GM23338 (cell line): Measurements from ENCODE around the gene CPB1. TPM values are rescaled to one million over a fixed set of nuclear protein-coding genes. Genes with fewer than 3 reads are reported as not detected.

ENCODE experiments used
- ATAC-seq: fragments of 200-7000 bp; cut with Tn5 transposase; 3 replicates; pipeline ENCODE4 v1.9.1; 2020
- DNase-seq: peaks from one replicate; pipeline ENCODE4 v3.0.0-alpha.2; 2015; ENCODE audit warnings: low spot score
- H2AFZ ChIP-seq: fragments of 200-600 bp; sonication (generic); 2 replicates; pipeline ENCODE4 v1.8.0; 2016; ENCODE audit warnings: antibody characterized with exemption, mild to moderate bottlenecking, moderate library complexity
- H3F3A ChIP-seq: fragments of 200-600 bp; sonication (generic); replicated peaks from 2 replicates; pipeline ENCODE4 v1.8.0; 2017; ENCODE audit warnings: antibody characterized with exemption, mixed run types, low read depth
- H3K27ac ChIP-seq: fragments of 200-600 bp; sonication (generic); 2 replicates; pipeline ENCODE4 v1.6.1; 2016; ENCODE audit warnings: low read depth
- H3K27me3 ChIP-seq: fragments of 200-600 bp; sonication (generic); 2 replicates; pipeline ENCODE4 v1.8.0; 2016; ENCODE audit warnings: mild to moderate bottlenecking, mixed run types, moderate library complexity; ENCODE audit not compliant: insufficient read depth
- H3K36me3 ChIP-seq: fragments of 200-600 bp; sonication (generic); 2 replicates; pipeline ENCODE4 v1.8.0; 2016; ENCODE audit warnings: mild to moderate bottlenecking; ENCODE audit not compliant: insufficient read depth
- H3K4me1 ChIP-seq: fragments of 200-600 bp; sonication (generic); 2 replicates; pipeline ENCODE4 v1.8.0; 2016; ENCODE audit warnings: mild to moderate bottlenecking, moderate library complexity; ENCODE audit not compliant: insufficient read depth
- H3K4me2 ChIP-seq: fragments of 200-600 bp; sonication (generic); 2 replicates; pipeline ENCODE4 v1.7.1; 2017; ENCODE audit warnings: mixed run types
- H3K4me3 ChIP-seq: fragments of 200-600 bp; sonication (generic); 2 replicates; pipeline ENCODE4 v1.6.1; 2016; ENCODE audit warnings: mixed run types
- H3K79me2 ChIP-seq: fragments of 200-600 bp; sonication (generic); replicated peaks from 2 replicates; pipeline ENCODE4 v1.8.0; 2017; ENCODE audit warnings: mild to moderate bottlenecking; ENCODE audit not compliant: insufficient read depth
- H3K9me2 ChIP-seq: fragments of 200-600 bp; sonication (generic); 2 replicates; pipeline ENCODE4 v1.8.0; 2017; ENCODE audit not compliant: insufficient read depth
- H4K20me1 ChIP-seq: fragments of 200-600 bp; sonication (generic); replicated peaks from 2 replicates; pipeline ENCODE4 v1.8.0; 2017; ENCODE audit warnings: mild to moderate bottlenecking; ENCODE audit not compliant: insufficient read depth
- H3K27ac Mint-ChIP-seq: 2 replicates; pipeline ENCODE4 v1.8.0; 2020; ENCODE audit warnings: inconsistent platforms, mild to moderate bottlenecking, moderate library complexity, mixed read lengths
- H3K27me3 Mint-ChIP-seq: 3 replicates; pipeline ENCODE4 v1.8.0; 2022; ENCODE audit warnings: low read depth, mild to moderate bottlenecking, moderate library complexity, mixed read lengths, inconsistent platforms; ENCODE audit not compliant: insufficient read depth, poor library complexity
- H3K36me3 Mint-ChIP-seq: 3 replicates; pipeline ENCODE4 v1.8.0; 2021; ENCODE audit warnings: low read depth, mild to moderate bottlenecking, inconsistent platforms, moderate library complexity, mixed read lengths
- H3K4me1 Mint-ChIP-seq: 3 replicates; pipeline ENCODE4 v1.8.0; 2020; ENCODE audit warnings: mild to moderate bottlenecking, inconsistent platforms, mixed read lengths
- H3K4me3 Mint-ChIP-seq: 3 replicates; pipeline ENCODE4 v1.8.0; 2021; ENCODE audit warnings: moderate library complexity, mild to moderate bottlenecking, inconsistent platforms, mixed read lengths
- H3K9me3 Mint-ChIP-seq: 3 replicates; pipeline ENCODE4 v1.8.0; 2020; ENCODE audit warnings: moderate library complexity, mild to moderate bottlenecking, inconsistent platforms, mixed read lengths
- EZH2 ChIP-seq: fragments of 200-600 bp; sonication (generic); IDR thresholded peaks from one replicate; pipeline ENCODE4 v1.8.0; 2017; ENCODE audit warnings: antibody characterized with exemption, mild to moderate bottlenecking, low read depth; ENCODE audit not compliant: unreplicated experiment
- JUNB ChIP-seq: IDR thresholded peaks from one replicate; pipeline ENCODE4 v1.6.1; 2016; ENCODE audit warnings: antibody characterized with exemption; ENCODE audit not compliant: unreplicated experiment
- STAT1 ChIP-seq: IDR thresholded peaks from one replicate; pipeline ENCODE4 v1.6.1; 2016; ENCODE audit warnings: antibody characterized with exemption; ENCODE audit not compliant: unreplicated experiment
- ZNF114 ChIP-seq: fragments of 250-450 bp; sonication (Bioruptor Pico); IDR thresholded peaks from 2 replicates; pipeline ENCODE4 v1.5.0; 2020; ENCODE audit warnings: mild to moderate bottlenecking, moderate library complexity
- polyA plus RNA-seq: library from polyadenylated mRNA; unstranded; fragments of >200 nt; fragmentation: Nextera tagmentation; extraction: Ambion mirVana; gene quantifications from 2 replicates; pipeline ENCODE4 v1.2.1, GENCODE V29; 2016
- total RNA-seq: library from RNA; depleted of rRNA; stranded (reverse); fragments of >200 nt; shearing (Covaris generic); gene quantifications from 2 replicates; pipeline ENCODE4 v1.2.3, GENCODE V29; 2014
- TF ChIP-seq, protein P1 (sequence below): IDR thresholded peaks from one replicate; pipeline ENCODE4 v1.6.1; 2018; ENCODE audit warnings: antibody characterized with exemption; ENCODE audit not compliant: unreplicated experiment
- TF ChIP-seq, protein P2 (sequence below), 2 experiments: fragments of 200-600 bp in 1 of 2; sonication (generic) in 1 of 2; conservative IDR thresholded peaks; 2 replicates each; pipeline versions ENCODE4 v1.5.1 to v1.6.1; 2016 to 2017; ENCODE audit warnings: antibody characterized with exemption in 2 of 2, low read depth in 2 of 2, mild to moderate bottlenecking in 2 of 2, moderate library complexity in 1 of 2
- TF ChIP-seq, protein P3 (sequence below): IDR thresholded peaks from 2 replicates; pipeline ENCODE4 v1.6.1; 2016; ENCODE audit warnings: antibody characterized with exemption
- TF ChIP-seq, protein P4 (sequence below): fragments of 250-450 bp; sonication (Bioruptor Pico); IDR thresholded peaks from 2 replicates; pipeline ENCODE4 v1.5.0; 2020; ENCODE audit warnings: mild to moderate bottlenecking, moderate library complexity

The CPB1 gene
- total and polyA plus RNA-seq, 2 experiments from 2014 or later, result not detected

DNA sequence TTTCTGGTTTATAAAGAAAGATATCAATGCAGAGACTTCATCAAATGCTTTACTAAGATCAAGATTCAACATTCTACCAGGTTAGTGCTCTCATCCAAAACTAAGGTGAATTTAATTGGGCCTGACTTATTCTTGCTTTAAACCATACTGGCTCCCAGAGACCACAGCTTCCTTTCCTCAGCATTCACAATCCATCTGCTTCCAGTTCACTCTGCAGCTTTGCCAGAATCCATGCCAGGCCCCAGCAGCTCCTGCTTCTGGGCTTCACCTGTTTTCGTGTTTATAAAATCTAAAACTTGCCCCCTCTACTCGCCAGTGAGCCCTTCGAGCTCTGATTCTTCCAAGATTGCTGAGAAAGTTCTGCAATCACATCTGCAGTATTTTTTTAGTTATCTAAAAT is 2.3 kb downstream of the CPB1 start:
- H3K4me2 ChIP-seq, result no peak overlapping the region
- H3K27ac ChIP-seq, result no peak overlapping the region
- no peaks in the 10 kb centered on the region for H3K36me3 Mint-ChIP-seq
- no peaks in the 10 kb centered on the region for H3K9me3 Mint-ChIP-seq
- no peaks in the 10 kb centered on the region for H4K20me1 ChIP-seq
- no peaks in the 10 kb centered on the region for H3K79me2 ChIP-seq
- TF ChIP-seq, protein P1, sequence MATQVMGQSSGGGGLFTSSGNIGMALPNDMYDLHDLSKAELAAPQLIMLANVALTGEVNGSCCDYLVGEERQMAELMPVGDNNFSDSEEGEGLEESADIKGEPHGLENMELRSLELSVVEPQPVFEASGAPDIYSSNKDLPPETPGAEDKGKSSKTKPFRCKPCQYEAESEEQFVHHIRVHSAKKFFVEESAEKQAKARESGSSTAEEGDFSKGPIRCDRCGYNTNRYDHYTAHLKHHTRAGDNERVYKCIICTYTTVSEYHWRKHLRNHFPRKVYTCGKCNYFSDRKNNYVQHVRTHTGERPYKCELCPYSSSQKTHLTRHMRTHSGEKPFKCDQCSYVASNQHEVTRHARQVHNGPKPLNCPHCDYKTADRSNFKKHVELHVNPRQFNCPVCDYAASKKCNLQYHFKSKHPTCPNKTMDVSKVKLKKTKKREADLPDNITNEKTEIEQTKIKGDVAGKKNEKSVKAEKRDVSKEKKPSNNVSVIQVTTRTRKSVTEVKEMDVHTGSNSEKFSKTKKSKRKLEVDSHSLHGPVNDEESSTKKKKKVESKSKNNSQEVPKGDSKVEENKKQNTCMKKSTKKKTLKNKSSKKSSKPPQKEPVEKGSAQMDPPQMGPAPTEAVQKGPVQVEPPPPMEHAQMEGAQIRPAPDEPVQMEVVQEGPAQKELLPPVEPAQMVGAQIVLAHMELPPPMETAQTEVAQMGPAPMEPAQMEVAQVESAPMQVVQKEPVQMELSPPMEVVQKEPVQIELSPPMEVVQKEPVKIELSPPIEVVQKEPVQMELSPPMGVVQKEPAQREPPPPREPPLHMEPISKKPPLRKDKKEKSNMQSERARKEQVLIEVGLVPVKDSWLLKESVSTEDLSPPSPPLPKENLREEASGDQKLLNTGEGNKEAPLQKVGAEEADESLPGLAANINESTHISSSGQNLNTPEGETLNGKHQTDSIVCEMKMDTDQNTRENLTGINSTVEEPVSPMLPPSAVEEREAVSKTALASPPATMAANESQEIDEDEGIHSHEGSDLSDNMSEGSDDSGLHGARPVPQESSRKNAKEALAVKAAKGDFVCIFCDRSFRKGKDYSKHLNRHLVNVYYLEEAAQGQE, result no peak
- TF ChIP-seq, protein P2, sequence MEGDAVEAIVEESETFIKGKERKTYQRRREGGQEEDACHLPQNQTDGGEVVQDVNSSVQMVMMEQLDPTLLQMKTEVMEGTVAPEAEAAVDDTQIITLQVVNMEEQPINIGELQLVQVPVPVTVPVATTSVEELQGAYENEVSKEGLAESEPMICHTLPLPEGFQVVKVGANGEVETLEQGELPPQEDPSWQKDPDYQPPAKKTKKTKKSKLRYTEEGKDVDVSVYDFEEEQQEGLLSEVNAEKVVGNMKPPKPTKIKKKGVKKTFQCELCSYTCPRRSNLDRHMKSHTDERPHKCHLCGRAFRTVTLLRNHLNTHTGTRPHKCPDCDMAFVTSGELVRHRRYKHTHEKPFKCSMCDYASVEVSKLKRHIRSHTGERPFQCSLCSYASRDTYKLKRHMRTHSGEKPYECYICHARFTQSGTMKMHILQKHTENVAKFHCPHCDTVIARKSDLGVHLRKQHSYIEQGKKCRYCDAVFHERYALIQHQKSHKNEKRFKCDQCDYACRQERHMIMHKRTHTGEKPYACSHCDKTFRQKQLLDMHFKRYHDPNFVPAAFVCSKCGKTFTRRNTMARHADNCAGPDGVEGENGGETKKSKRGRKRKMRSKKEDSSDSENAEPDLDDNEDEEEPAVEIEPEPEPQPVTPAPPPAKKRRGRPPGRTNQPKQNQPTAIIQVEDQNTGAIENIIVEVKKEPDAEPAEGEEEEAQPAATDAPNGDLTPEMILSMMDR (conservative IDR thresholded peaks at IDR 0.05; ENCODE audit: low read depth in 2 of 2), result no peak
- TF ChIP-seq STAT1, result no peak
- TF ChIP-seq, protein P3, sequence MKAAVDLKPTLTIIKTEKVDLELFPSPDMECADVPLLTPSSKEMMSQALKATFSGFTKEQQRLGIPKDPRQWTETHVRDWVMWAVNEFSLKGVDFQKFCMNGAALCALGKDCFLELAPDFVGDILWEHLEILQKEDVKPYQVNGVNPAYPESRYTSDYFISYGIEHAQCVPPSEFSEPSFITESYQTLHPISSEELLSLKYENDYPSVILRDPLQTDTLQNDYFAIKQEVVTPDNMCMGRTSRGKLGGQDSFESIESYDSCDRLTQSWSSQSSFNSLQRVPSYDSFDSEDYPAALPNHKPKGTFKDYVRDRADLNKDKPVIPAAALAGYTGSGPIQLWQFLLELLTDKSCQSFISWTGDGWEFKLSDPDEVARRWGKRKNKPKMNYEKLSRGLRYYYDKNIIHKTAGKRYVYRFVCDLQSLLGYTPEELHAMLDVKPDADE, result no peak
- TF ChIP-seq, protein P4, sequence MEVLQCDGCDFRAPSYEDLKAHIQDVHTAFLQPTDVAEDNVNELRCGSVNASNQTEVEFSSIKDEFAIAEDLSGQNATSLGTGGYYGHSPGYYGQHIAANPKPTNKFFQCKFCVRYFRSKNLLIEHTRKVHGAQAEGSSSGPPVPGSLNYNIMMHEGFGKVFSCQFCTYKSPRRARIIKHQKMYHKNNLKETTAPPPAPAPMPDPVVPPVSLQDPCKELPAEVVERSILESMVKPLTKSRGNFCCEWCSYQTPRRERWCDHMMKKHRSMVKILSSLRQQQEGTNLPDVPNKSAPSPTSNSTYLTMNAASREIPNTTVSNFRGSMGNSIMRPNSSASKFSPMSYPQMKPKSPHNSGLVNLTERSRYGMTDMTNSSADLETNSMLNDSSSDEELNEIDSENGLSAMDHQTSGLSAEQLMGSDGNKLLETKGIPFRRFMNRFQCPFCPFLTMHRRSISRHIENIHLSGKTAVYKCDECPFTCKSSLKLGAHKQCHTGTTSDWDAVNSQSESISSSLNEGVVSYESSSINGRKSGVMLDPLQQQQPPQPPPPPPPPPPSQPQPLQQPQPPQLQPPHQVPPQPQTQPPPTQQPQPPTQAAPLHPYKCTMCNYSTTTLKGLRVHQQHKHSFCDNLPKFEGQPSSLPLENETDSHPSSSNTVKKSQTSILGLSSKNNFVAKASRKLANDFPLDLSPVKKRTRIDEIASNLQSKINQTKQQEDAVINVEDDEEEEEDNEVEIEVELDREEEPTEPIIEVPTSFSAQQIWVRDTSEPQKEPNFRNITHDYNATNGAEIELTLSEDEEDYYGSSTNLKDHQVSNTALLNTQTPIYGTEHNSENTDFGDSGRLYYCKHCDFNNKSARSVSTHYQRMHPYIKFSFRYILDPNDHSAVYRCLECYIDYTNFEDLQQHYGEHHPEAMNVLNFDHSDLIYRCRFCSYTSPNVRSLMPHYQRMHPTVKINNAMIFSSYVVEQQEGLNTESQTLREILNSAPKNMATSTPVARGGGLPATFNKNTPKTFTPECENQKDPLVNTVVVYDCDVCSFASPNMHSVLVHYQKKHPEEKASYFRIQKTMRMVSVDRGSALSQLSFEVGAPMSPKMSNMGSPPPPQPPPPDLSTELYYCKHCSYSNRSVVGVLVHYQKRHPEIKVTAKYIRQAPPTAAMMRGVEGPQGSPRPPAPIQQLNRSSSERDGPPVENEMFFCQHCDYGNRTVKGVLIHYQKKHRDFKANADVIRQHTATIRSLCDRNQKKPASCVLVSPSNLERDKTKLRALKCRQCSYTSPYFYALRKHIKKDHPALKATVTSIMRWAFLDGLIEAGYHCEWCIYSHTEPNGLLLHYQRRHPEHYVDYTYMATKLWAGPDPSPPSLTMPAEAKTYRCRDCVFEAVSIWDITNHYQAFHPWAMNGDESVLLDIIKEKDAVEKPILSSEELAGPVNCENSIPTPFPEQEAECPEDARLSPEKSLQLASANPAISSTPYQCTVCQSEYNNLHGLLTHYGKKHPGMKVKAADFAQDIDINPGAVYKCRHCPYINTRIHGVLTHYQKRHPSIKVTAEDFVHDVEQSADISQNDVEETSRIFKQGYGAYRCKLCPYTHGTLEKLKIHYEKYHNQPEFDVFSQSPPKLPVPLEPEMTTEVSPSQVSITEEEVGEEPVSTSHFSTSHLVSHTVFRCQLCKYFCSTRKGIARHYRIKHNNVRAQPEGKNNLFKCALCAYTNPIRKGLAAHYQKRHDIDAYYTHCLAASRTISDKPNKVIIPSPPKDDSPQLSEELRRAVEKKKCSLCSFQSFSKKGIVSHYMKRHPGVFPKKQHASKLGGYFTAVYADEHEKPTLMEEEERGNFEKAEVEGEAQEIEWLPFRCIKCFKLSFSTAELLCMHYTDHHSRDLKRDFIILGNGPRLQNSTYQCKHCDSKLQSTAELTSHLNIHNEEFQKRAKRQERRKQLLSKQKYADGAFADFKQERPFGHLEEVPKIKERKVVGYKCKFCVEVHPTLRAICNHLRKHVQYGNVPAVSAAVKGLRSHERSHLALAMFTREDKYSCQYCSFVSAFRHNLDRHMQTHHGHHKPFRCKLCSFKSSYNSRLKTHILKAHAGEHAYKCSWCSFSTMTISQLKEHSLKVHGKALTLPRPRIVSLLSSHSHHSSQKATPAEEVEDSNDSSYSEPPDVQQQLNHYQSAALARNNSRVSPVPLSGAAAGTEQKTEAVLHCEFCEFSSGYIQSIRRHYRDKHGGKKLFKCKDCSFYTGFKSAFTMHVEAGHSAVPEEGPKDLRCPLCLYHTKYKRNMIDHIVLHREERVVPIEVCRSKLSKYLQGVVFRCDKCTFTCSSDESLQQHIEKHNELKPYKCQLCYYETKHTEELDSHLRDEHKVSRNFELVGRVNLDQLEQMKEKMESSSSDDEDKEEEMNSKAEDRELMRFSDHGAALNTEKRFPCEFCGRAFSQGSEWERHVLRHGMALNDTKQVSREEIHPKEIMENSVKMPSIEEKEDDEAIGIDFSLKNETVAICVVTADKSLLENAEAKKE (CRISPR knock-in tag), result no peak
- TF ChIP-seq EZH2, result no peak
- no peak for TF ChIP-seq ZNF114 (CRISPR knock-in tag)
- no peak for TF ChIP-seq JUNB
- no peaks in the 10 kb centered on the region for H3K4me1 ChIP-seq
- ATAC-seq, result no peak
- no peak overlapping the region for H3K4me3 Mint-ChIP-seq
- no peak overlapping the region for H3K4me3 ChIP-seq
- no peaks in the 10 kb centered on the region for H3K27me3 Mint-ChIP-seq
- H3K9me2 ChIP-seq, result 0 out of 2 replicates have a peak, but pooled peaks cover 2% of the 10 kb centered on the region
- no peak overlapping the region for H3K27ac Mint-ChIP-seq
- H3F3A ChIP-seq, result no peaks in the 10 kb centered on the region
- no peaks in the 10 kb centered on the region for H3K4me1 Mint-ChIP-seq
- no peaks in the 10 kb centered on the region for H3K27me3 ChIP-seq
- H2AFZ ChIP-seq, result no peak overlapping the region
- DNase-seq, result no peak
- no peaks in the 10 kb centered on the region for H3K36me3 ChIP-seq
